AG20443 (cell line): Measurements from ENCODE around the gene COL27A1.

ENCODE experiments used
- DNase-seq: peaks from one replicate; pipeline ENCODE4 v3.0.0; 2012; ENCODE audit warnings: low spot score, mixed read lengths

Gene COL27A1

GRCh38 chr9:114287763-114288192 lies 132.4 kb downstream of the COL27A1 start:
- DNase-seq: no peak

- DNase-seq: peak; percentile 75
These were observed 133.1 kb downstream of the COL27A1 start for GRCh38 chr9:114288193-114289091.

- no peak for DNase-seq
These were observed 133.8 kb downstream of the COL27A1 start for GRCh38 chr9:114289106-114289505.

GRCh38 chr9:114289571-114290481 lies 134.5 kb downstream of the COL27A1 start:
- no peak for DNase-seq

GRCh38 chr9:114290561-114290986 lies 135.2 kb downstream of the COL27A1 start:
- no peak for DNase-seq

GRCh38 chr9:114291064-114291474 lies 135.7 kb downstream of the COL27A1 start:
- DNase-seq: peak; percentile 78

- no peak for DNase-seq
These were observed 136.7 kb downstream of the COL27A1 start for GRCh38 chr9:114291886-114292590.

GRCh38 chr9:114294664-114295063 lies 139.3 kb downstream of the COL27A1 start:
- no peak for DNase-seq

GRCh38 chr9:114296338-114296737 lies 141.0 kb downstream of the COL27A1 start:
- DNase-seq: no peak

GRCh38 chr9:114299286-114300152 lies 144.2 kb downstream of the COL27A1 start:
- peak; percentile 2 for DNase-seq

- DNase-seq: peak; percentile 6
These were observed 145.0 kb downstream of the COL27A1 start for GRCh38 chr9:114300153-114300845.

GRCh38 chr9:114300846-114301797 lies 145.8 kb downstream of the COL27A1 start:
- DNase-seq: peak; percentile 4

GRCh38 chr9:114301798-114302565 lies 146.6 kb downstream of the COL27A1 start:
- DNase-seq: peak; percentile 3

GRCh38 chr9:114302727-114303126 lies 147.4 kb downstream of the COL27A1 start:
- DNase-seq: peak; percentile 1

- no peak for DNase-seq
These were observed 148.2 kb downstream of the COL27A1 start for GRCh38 chr9:114303571-114303970.

- DNase-seq: no peak
These were observed 148.6 kb downstream of the COL27A1 start for GRCh38 chr9:114303977-114304376.

GRCh38 chr9:114304416-114305188 lies 149.3 kb downstream of the COL27A1 start:
- no peak for DNase-seq

- DNase-seq: peak; percentile 61
These were observed 152.5 kb downstream of the COL27A1 start for GRCh38 chr9:114307899-114308267.
